B cell (primary cell): Measurements from ENCODE around the gene MTF1. TPM values are rescaled to one million over a fixed set of nuclear protein-coding genes. Genes with fewer than 3 reads are reported as not detected.
A peak's percentile ranks its signal among the peaks of the same experiment; 100 is the strongest.

Experiments
- ATAC-seq: fragments of 200-7000 bp; cut with Tn5 transposase; one replicate; pipeline ENCODE4 v1.10.0; 2021; ENCODE audit warnings: low read depth, mild to moderate bottlenecking, moderate number of reproducible peaks, moderate library complexity
- CTCF ChIA-PET: fragments of 350-600 bp; sonication (Branson Sonifier 250); formaldehyde crosslinking; loops from one replicate; lab custom pipeline; 2021; ENCODE audit warnings: antibody characterized with exemption, inconsistent platforms; lab: Charles Lee
- POLR2A ChIA-PET: fragments of 350-600 bp; sonication (Branson Sonifier 250); formaldehyde crosslinking; loops from one replicate; lab custom pipeline; 2021; ENCODE audit warnings: antibody characterized with exemption; lab: Charles Lee
- DNase-seq: peaks from one replicate; pipeline ENCODE4 v3.0.0; 2013
- H2AFZ ChIP-seq: 2 replicates; pipeline ENCODE4 v1.6.1; 2012; ENCODE audit warnings: mild to moderate bottlenecking, low read depth, low read length; ENCODE audit not compliant: insufficient read depth, poor library complexity, severe bottlenecking
- H3K27ac ChIP-seq, 2 donors: 1 replicate in 1 of 2; 2 replicates in 1 of 2; pipeline ENCODE4 v1.5.1; 2012 to 2013; ENCODE audit warnings: low read length in 2 of 2, mild to moderate bottlenecking in 2 of 2, moderate library complexity in 1 of 2
- H3K27me3 ChIP-seq, 4 experiments: fragments of 200-600 bp in 1 of 4; sonication (generic) in 1 of 4; replicated peaks in 1 of 4; 1 replicate in 2 of 4; 2 replicates in 2 of 4; pipeline versions ENCODE4 v1.6.1 to v1.7.0; 2013 to 2016; ENCODE audit warnings: low read length in 3 of 4, mild to moderate bottlenecking in 2 of 4, mixed read lengths in 1 of 4, moderate library complexity in 1 of 4; ENCODE audit not compliant: insufficient read depth in 4 of 4, control insufficient read depth in 3 of 4; ENCODE audit errors: control extremely low read depth in 1 of 4
- H3K36me3 ChIP-seq, 2 experiments: replicated peaks in 1 of 2; 1 replicate in 1 of 2; 2 replicates in 1 of 2; pipeline versions ENCODE4 v1.6.1 to v1.7.1; 2013; ENCODE audit warnings: low read length in 1 of 2; ENCODE audit not compliant: insufficient read depth in 2 of 2, control insufficient read depth in 1 of 2; ENCODE audit errors: control extremely low read depth in 1 of 2, extremely low read depth in 1 of 2
- H3K4me1 ChIP-seq, 2 donors: fragments of 200-600 bp in 1 of 2; sonication (generic) in 1 of 2; 1 replicate in 1 of 2; 2 replicates in 1 of 2; pipeline versions ENCODE4 v1.5.1 to v1.6.1; 2013 to 2017; ENCODE audit warnings: low read length in 2 of 2; ENCODE audit not compliant: control insufficient read depth in 2 of 2, insufficient read depth in 2 of 2
- H3K4me2 ChIP-seq: replicated peaks from 2 replicates; pipeline ENCODE3; 2012; ENCODE audit warnings: mild to moderate bottlenecking, low read depth, low read length; ENCODE audit not compliant: poor library complexity, severe bottlenecking
- H3K4me3 ChIP-seq, 5 experiments: fragments of 200-600 bp in 1 of 5; sonication (generic) in 1 of 5; 1 replicate in 3 of 5; 2 replicates in 2 of 5; pipeline versions ENCODE4 v1.5.1 to v1.7.0; 2011 to 2016; ENCODE audit warnings: low read length in 4 of 5, mild to moderate bottlenecking in 4 of 5, low read depth in 2 of 5, control low read depth in 1 of 5, moderate library complexity in 1 of 5; ENCODE audit not compliant: insufficient read depth in 1 of 5; ENCODE audit errors: control extremely low read depth in 1 of 5, extremely low read depth in 1 of 5
- H3K79me2 ChIP-seq: fragments of 200-600 bp; sonication (generic); one replicate; pipeline ENCODE4 v1.6.0; 2016; ENCODE audit warnings: low read length; ENCODE audit not compliant: control insufficient read depth, insufficient read depth
- H3K9ac ChIP-seq: fragments of 200-600 bp; sonication (generic); 2 replicates; pipeline ENCODE4 v1.6.1; 2017; ENCODE audit warnings: mild to moderate bottlenecking, low read length, moderate library complexity
- H3K9me3 ChIP-seq, 3 donors: one replicate each; pipeline versions ENCODE4 v1.6.1 to v1.7.1; 2013; ENCODE audit warnings: low read length in 2 of 3; ENCODE audit not compliant: control insufficient read depth in 2 of 3, insufficient read depth in 1 of 3; ENCODE audit errors: control extremely low read depth in 1 of 3
- H4K20me1 ChIP-seq: 2 replicates; pipeline ENCODE4 v1.6.0; 2012; ENCODE audit warnings: mild to moderate bottlenecking, low read length; ENCODE audit not compliant: insufficient read depth, control insufficient read depth, poor library complexity, severe bottlenecking
- H3K27ac Mint-ChIP-seq: one replicate; pipeline ENCODE4 v1.8.0; 2021; ENCODE audit warnings: mixed read lengths
- H3K27me3 Mint-ChIP-seq: one replicate; pipeline ENCODE4 v1.8.0; 2021; ENCODE audit warnings: mixed read lengths
- H3K4me1 Mint-ChIP-seq: one replicate; pipeline ENCODE4 v1.8.0; 2021; ENCODE audit warnings: mixed read lengths
- H3K4me3 Mint-ChIP-seq: one replicate; pipeline ENCODE4 v1.8.0; 2021; ENCODE audit warnings: mixed read lengths
- H3K9me3 Mint-ChIP-seq: one replicate; pipeline ENCODE4 v1.8.0; 2022; ENCODE audit warnings: mixed read lengths; ENCODE audit not compliant: insufficient read depth
- EZH2 ChIP-seq: IDR thresholded peaks from 2 replicates; pipeline ENCODE4 v1.6.1; 2012; ENCODE audit warnings: borderline replicate concordance, low read depth, mild to moderate bottlenecking, moderate library complexity, low read length; ENCODE audit not compliant: insufficient read depth, poor library complexity, severe bottlenecking
- WGBS: methylation state at CpG from one replicate; pipeline ENCODE4 v1.1.5; 2013; ENCODE audit warnings: missing lambda C conversion rate; ENCODE audit not compliant: insufficient coverage; 5-methylcytosine and 5-hydroxymethylcytosine counted together
- intact Hi-C: fragments of 100-400 bp; cut with micrococcal nuclease; formaldehyde crosslinking; loops from one replicate; pipeline ENCODE4 v1.10.0; 2022
- polyA plus RNA-seq: library from polyadenylated mRNA; depleted of rRNA; stranded (reverse); fragments of >200 nt; gene quantifications from 2 replicates; pipeline ENCODE4 v1.2.3, GENCODE V29; 2012
- total RNA-seq, 2 donors: library from RNA; stranded (reverse); fragments of 120-200 nt in 1 of 2; gene quantifications; 1 replicate in 1 of 2; 2 replicates in 1 of 2; pipeline versions ENCODE4 v1.2.3 to v1.2.4, GENCODE V29; 2013 to 2022
- TF ChIP-seq, protein P1 (sequence below): fragments of 200-600 bp; IDR thresholded peaks from one replicate; pipeline ENCODE4 v1.8.0; 2022; ENCODE audit warnings: antibody characterized with exemption, mild to moderate bottlenecking

The MTF1 gene
- total and polyA plus RNA-seq, 2 donors (not counting 1 experiment from before 2014, with no cell fraction given) = 6.2 to 36.7 TPM

DNA sequence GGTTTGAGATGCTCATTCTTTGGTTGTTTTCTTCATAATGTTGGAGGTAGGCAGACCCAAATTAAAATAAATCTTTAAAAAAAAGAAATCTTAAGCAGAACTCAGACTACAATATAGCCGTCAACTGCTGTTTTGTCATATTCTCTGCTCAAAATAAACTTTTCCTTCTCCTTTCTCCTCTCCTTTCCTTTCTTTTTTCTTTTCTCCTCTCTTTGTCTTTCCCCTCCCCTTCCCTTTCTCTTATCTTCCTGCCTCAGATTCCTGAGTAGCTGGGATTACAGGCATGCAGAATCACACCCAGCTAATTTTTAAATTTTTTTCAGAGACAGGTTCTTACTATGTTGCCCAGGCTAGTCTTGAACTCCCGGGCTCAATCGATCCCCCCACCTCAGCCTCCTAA lies 24.8 kb upstream of the MTF1 start:
- no peaks in the 10 kb centered on the region for H3K27me3 ChIP-seq
- no peak overlapping the region for H3K4me3 Mint-ChIP-seq
- H3K4me2 ChIP-seq = no peak overlapping the region
- H3K4me1 Mint-ChIP-seq = peaks cover 6% of the 10 kb centered on the region
- ATAC-seq = no peak
- H3K27ac ChIP-seq = no peak overlapping the region
- peaks cover 5% of the 10 kb centered on the region for H3K79me2 ChIP-seq
- no peaks in the 10 kb centered on the region for H3K9me3 ChIP-seq
- CTCF ChIA-PET = interaction anchor here (1.0 to 1.6 kb wide), 2 partner anchors 24 to 92 kb away, joined by 3 to 6 read pairs; no protein-coding TSS in a partner anchor
- no peaks in the 10 kb centered on the region for H3K27me3 Mint-ChIP-seq
- H3K9ac ChIP-seq = no peak overlapping the region
- 100% methylated on average over 3 of the region's 3 CpGs for WGBS
- intact Hi-C loops = no loop called here
- no peak overlapping the region for H3K4me3 ChIP-seq
- POLR2A ChIA-PET = no interaction called here
- no peaks in the 10 kb centered on the region for H4K20me1 ChIP-seq
- DNase-seq = no peak
- TF ChIP-seq EZH2 = no peak
- TF ChIP-seq, protein P1, sequence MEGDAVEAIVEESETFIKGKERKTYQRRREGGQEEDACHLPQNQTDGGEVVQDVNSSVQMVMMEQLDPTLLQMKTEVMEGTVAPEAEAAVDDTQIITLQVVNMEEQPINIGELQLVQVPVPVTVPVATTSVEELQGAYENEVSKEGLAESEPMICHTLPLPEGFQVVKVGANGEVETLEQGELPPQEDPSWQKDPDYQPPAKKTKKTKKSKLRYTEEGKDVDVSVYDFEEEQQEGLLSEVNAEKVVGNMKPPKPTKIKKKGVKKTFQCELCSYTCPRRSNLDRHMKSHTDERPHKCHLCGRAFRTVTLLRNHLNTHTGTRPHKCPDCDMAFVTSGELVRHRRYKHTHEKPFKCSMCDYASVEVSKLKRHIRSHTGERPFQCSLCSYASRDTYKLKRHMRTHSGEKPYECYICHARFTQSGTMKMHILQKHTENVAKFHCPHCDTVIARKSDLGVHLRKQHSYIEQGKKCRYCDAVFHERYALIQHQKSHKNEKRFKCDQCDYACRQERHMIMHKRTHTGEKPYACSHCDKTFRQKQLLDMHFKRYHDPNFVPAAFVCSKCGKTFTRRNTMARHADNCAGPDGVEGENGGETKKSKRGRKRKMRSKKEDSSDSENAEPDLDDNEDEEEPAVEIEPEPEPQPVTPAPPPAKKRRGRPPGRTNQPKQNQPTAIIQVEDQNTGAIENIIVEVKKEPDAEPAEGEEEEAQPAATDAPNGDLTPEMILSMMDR = no peak
- H3K27ac Mint-ChIP-seq = peak overlapping the region; percentile 79
- no peaks in the 10 kb centered on the region for H3K4me1 ChIP-seq
- H3K36me3 ChIP-seq = peaks cover 5 to 75% of the 10 kb centered on the region in 2 experiments
- no peaks in the 10 kb centered on the region for H3K9me3 Mint-ChIP-seq
- no peak overlapping the region for H2AFZ ChIP-seq

DNA sequence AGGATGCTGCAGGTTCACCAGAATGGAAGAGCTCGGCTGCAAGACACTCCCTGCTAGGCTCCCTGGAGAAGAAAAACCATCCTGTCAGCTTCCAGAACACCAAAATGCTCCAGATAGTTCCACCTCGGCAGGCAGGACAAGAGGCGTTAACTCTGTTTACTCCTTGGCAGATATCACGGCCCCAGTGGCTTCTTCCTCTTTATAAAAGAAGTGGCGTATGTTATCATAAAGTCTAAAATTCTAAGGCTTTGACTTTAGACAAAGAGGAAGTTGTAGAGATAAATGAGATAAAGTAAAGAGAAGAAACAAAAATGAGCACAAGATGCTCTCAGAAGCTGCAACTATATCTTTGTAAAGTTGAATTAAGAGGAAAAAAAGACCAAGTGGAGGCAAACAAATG lies 24.3 kb upstream of the MTF1 start:
- H3K4me3 ChIP-seq = no peak overlapping the region
- H3K4me1 Mint-ChIP-seq = peaks cover 6% of the 10 kb centered on the region
- DNase-seq (no peak), ATAC-seq (no peak)
- H3K79me2 ChIP-seq = peaks cover 5% of the 10 kb centered on the region
- TF ChIP-seq, protein P1 = no peak
- no peak for TF ChIP-seq EZH2
- H3K27me3 ChIP-seq = no peaks in the 10 kb centered on the region
- ChIA-PET POLR2A (no interaction called here), CTCF (interaction anchor here (1.0 to 1.6 kb wide), 2 partner anchors 24 to 92 kb away, joined by 3 to 6 read pairs; no protein-coding TSS in a partner anchor)
- 67% methylated on average over 1 of the region's 5 CpGs for WGBS
- H3K4me2 ChIP-seq = no peak overlapping the region
- H4K20me1 ChIP-seq = no peaks in the 10 kb centered on the region
- peak overlapping the region; percentile 6 to 28 for H3K27ac ChIP-seq
- H3K4me3 Mint-ChIP-seq = peak overlapping the region; percentile 13
- no peaks in the 10 kb centered on the region for H3K9me3 ChIP-seq
- H2AFZ ChIP-seq = no peak overlapping the region
- H3K4me1 ChIP-seq = no peaks in the 10 kb centered on the region
- intact Hi-C loops = no loop called here
- no peak overlapping the region for H3K9ac ChIP-seq
- no peaks in the 10 kb centered on the region for H3K9me3 Mint-ChIP-seq
- H3K27me3 Mint-ChIP-seq = no peaks in the 10 kb centered on the region
- peaks cover 5 to 71% of the 10 kb centered on the region in 2 experiments for H3K36me3 ChIP-seq
- peak overlapping the region; percentile 85 for H3K27ac Mint-ChIP-seq
